Measurements from ENCODE around the gene BRINP3. TPM values are rescaled to one million over a fixed set of nuclear protein-coding genes. Genes with fewer than 3 reads are reported as not detected.
A peak's percentile ranks its signal among the peaks of the same experiment; 100 is the strongest.

Gene BRINP3
- total and polyA plus RNA-seq, 4 experiments from 2014 or later = not detected

DNA sequence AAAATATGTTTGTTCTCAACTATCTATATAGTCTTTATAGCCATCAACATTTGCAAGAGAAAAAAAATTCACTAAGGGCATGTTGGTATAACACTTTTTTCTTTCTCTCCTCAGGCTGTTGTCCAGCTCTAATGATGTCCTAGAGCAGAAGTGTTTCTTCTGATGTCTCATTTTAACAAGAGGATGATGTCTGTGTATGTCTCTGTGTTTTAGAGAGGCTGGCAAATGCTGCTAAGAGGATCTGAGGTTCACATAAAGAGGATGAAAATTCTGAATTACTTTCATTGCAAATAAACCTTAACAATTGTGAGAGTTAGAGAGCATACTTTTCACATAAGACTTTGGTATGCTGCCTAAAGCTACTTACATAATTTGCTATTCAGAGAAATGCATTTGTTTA lies 2.6 kb upstream of the BRINP3 start:
- no peak for DNase-seq

DNA sequence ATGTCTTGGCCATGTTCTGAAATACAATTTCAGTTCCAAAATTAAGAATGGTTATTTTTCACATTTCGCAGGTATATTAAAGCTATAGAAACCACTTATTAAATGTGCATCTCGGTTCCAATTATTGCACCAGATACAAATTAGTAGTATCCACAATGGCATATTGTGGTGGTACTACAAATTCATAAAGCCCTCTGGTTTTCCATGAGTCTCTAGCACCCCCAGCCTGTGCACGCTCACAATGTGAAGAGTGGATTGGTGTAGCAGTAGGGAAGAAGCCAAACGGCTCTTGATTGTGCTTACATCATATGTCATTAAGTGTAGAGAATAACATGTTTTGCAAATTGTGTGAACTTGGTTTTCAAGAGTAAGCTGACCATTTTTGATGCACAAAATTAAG lies 1.9 kb upstream of the BRINP3 start:
- H3K4me1 Mint-ChIP-seq = peaks cover 9 to 19% (median 13%) of the 10 kb centered on the region in 4 donors
- H3K9me3 Mint-ChIP-seq = peaks cover 0 to 13% (median 2%) of the 10 kb centered on the region in 8 donors
- Histone ChIP-seq H3K4me3 (ENCODE audit: low read length in 2 of 2) (no peak overlapping the region), H3K27ac (ENCODE audit: low read depth, low read length) (no peak overlapping the region), H3K27me3 (ENCODE audit: insufficient read depth, low read length) (no peaks in the 10 kb centered on the region), H3K36me3 (ENCODE audit: insufficient read depth, low read length) (no peaks in the 10 kb centered on the region), H3K4me1 (ENCODE audit: insufficient read depth, low read length) (no peaks in the 10 kb centered on the region), H3K9me3 (ENCODE audit: control insufficient read depth in 1 of 2, low read length in 2 of 2) (no peaks in the 10 kb centered on the region)
- ChIA-PET CTCF (ENCODE audit: partially characterized antibody) (no interaction called here), POLR2A (ENCODE audit: partially characterized antibody) (no interaction called here)
- intact Hi-C loops (cut with micrococcal nuclease) = no loop called here
- no peak overlapping the region for H3K27ac Mint-ChIP-seq
- no peaks in the 10 kb centered on the region for H3K36me3 Mint-ChIP-seq
- H3K27me3 Mint-ChIP-seq = peaks cover 5 to 6% of the 10 kb centered on the region in 2 donors
- no peak for DNase-seq
- no peak overlapping the region for H3K4me3 Mint-ChIP-seq

More for the DNA sequence above, 2.6 kb upstream of the BRINP3 start:
- Mint-ChIP-seq H3K27me3 (peaks cover 5 to 6% of the 10 kb centered on the region in 2 donors), H3K4me3 (no peak overlapping the region), H3K36me3 (no peaks in the 10 kb centered on the region), H3K9me3 (peaks cover 0 to 11% (median 4%) of the 10 kb centered on the region in 8 donors), H3K4me1 (peaks cover 9 to 19% (median 13%) of the 10 kb centered on the region in 4 donors), H3K27ac (no peak overlapping the region)
- intact Hi-C loops (cut with micrococcal nuclease) = no loop called here
- ChIA-PET POLR2A (ENCODE audit: partially characterized antibody) (no interaction called here), CTCF (ENCODE audit: partially characterized antibody) (no interaction called here)
- no peaks in the 10 kb centered on the region for H3K4me1 ChIP-seq (ENCODE audit: insufficient read depth, low read length)
- H3K4me3 ChIP-seq (ENCODE audit: low read length in 2 of 2) = no peak overlapping the region
- no peaks in the 10 kb centered on the region for H3K9me3 ChIP-seq (ENCODE audit: control insufficient read depth in 1 of 2, low read length in 2 of 2)
- H3K27ac ChIP-seq (ENCODE audit: low read depth, low read length) = no peak overlapping the region
- H3K27me3 ChIP-seq (ENCODE audit: insufficient read depth, low read length) = no peaks in the 10 kb centered on the region
- H3K36me3 ChIP-seq (ENCODE audit: insufficient read depth, low read length) = no peaks in the 10 kb centered on the region

GRCh38 chr1:190479050-190479397 lies 1.4 kb upstream of the BRINP3 start:
- Histone ChIP-seq H3K36me3 (ENCODE audit: insufficient read depth, low read length) (no peaks in the 10 kb centered on the region), H3K27me3 (ENCODE audit: insufficient read depth, low read length) (no peaks in the 10 kb centered on the region), H3K27ac (ENCODE audit: low read depth, low read length) (no peak overlapping the region), H3K9me3 (ENCODE audit: control insufficient read depth in 1 of 2, low read length in 2 of 2) (no peaks in the 10 kb centered on the region), H3K4me3 (ENCODE audit: low read length in 2 of 2) (no peak overlapping the region), H3K4me1 (ENCODE audit: insufficient read depth, low read length) (no peaks in the 10 kb centered on the region)
- no peak overlapping the region for H3K27ac Mint-ChIP-seq
- peaks cover 9 to 19% (median 13%) of the 10 kb centered on the region in 4 donors for H3K4me1 Mint-ChIP-seq
- POLR2A ChIA-PET (ENCODE audit: partially characterized antibody) = no interaction called here
- H3K27me3 Mint-ChIP-seq = peaks cover 5 to 6% of the 10 kb centered on the region in 2 donors
- CTCF ChIA-PET (ENCODE audit: partially characterized antibody) = no interaction called here
- no peak for DNase-seq
- no peaks in the 10 kb centered on the region for H3K36me3 Mint-ChIP-seq
- H3K9me3 Mint-ChIP-seq = peaks cover 0 to 13% (median 3%) of the 10 kb centered on the region in 8 donors
- H3K4me3 Mint-ChIP-seq = peak overlapping the region in 2 of 8 donors; percentile 64 to 68
- intact Hi-C loops (cut with micrococcal nuclease) = no loop called here

- H3K4me3 ChIP-seq (ENCODE audit: low read length in 2 of 2) = no peak overlapping the region
- Mint-ChIP-seq H3K27ac (no peak overlapping the region), H3K4me1 (peaks cover 9 to 19% (median 13%) of the 10 kb centered on the region in 4 donors), H3K27me3 (peaks cover 5 to 6% of the 10 kb centered on the region in 2 donors), H3K9me3 (peaks cover 0 to 16% (median 4%) of the 10 kb centered on the region in 8 donors), H3K4me3 (peak overlapping the region in 6 of 8 donors; percentile 10 to 68 (median 54)), H3K36me3 (no peaks in the 10 kb centered on the region)
- H3K36me3 ChIP-seq (ENCODE audit: insufficient read depth, low read length) = no peaks in the 10 kb centered on the region
- intact Hi-C loops (cut with micrococcal nuclease) = no loop called here
- H3K27ac ChIP-seq (ENCODE audit: low read depth, low read length) = no peak overlapping the region
- DNase-seq = no peak
- CTCF ChIA-PET (ENCODE audit: partially characterized antibody) = no interaction called here
- no peaks in the 10 kb centered on the region for H3K27me3 ChIP-seq (ENCODE audit: insufficient read depth, low read length)
- POLR2A ChIA-PET (ENCODE audit: partially characterized antibody) = no interaction called here
- no peaks in the 10 kb centered on the region for H3K4me1 ChIP-seq (ENCODE audit: insufficient read depth, low read length)
- no peaks in the 10 kb centered on the region for H3K9me3 ChIP-seq (ENCODE audit: control insufficient read depth in 1 of 2, low read length in 2 of 2)
Observed at GRCh38 chr1:190478149-190479049, 735 bp upstream of the BRINP3 start.

DNA sequence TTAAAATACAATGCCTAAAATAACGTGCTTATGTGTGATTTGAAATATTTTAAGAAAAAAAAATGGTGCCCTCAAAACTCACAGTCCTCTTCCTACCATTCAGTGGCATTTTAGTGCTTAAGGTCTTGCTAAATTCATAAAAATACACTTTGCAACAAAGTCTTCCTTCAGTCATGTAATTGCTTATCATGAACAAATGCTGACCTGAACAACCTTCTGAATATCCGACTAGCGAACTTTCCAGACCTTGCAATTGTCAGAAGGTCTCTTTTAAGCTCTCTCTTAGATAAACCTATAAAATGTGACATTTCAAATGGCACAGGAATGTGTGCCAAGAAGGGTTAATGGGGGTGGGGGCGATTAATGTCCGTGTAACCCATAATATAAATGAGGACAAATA lies 858 bp downstream of the BRINP3 start:
- CTCF ChIA-PET (ENCODE audit: partially characterized antibody) = no interaction called here
- POLR2A ChIA-PET (ENCODE audit: partially characterized antibody) = no interaction called here
- no peaks in the 10 kb centered on the region for H3K36me3 ChIP-seq (ENCODE audit: insufficient read depth, low read length)
- DNase-seq = no peak
- Mint-ChIP-seq H3K27me3 (peaks cover 5 to 6% of the 10 kb centered on the region in 2 donors), H3K9me3 (peaks cover 0 to 16% (median 4%) of the 10 kb centered on the region in 8 donors), H3K4me3 (no peak overlapping the region), H3K27ac (no peak overlapping the region), H3K4me1 (peaks cover 9 to 19% (median 13%) of the 10 kb centered on the region in 4 donors), H3K36me3 (no peaks in the 10 kb centered on the region)
- no peaks in the 10 kb centered on the region for H3K9me3 ChIP-seq (ENCODE audit: control insufficient read depth in 1 of 2, low read length in 2 of 2)
- H3K27me3 ChIP-seq (ENCODE audit: insufficient read depth, low read length) = no peaks in the 10 kb centered on the region
- no peak overlapping the region for H3K27ac ChIP-seq (ENCODE audit: low read depth, low read length)
- H3K4me1 ChIP-seq (ENCODE audit: insufficient read depth, low read length) = no peaks in the 10 kb centered on the region
- intact Hi-C loops (cut with micrococcal nuclease) = no loop called here
- H3K4me3 ChIP-seq (ENCODE audit: low read length in 2 of 2) = no peak overlapping the region

DNA sequence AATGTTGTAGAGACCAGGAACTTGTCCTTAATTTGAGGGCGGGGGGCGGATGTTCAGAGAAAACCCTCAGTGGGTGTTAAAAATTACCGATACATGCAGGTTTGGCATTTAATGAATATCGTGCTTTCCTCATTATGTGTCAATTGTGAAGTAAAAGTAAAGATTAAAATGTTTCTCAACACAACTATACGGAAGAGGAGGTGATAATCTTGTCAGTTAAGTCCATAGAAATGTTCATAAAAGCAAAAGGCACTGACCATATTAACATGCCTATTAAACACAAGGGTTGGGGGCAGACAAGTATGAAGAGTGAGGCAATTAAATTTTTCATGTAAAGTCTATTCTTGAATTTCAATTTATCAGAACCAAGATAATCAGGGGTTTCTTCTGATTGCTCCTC lies 1.3 kb downstream of the BRINP3 start:
- H3K9me3 Mint-ChIP-seq = peaks cover 0 to 16% (median 4%) of the 10 kb centered on the region in 8 donors
- DNase-seq = no peak
- no peak overlapping the region for H3K27ac Mint-ChIP-seq
- POLR2A ChIA-PET (ENCODE audit: partially characterized antibody) = no interaction called here
- no peaks in the 10 kb centered on the region for H3K36me3 Mint-ChIP-seq
- H3K27me3 Mint-ChIP-seq = peaks cover 5 to 6% of the 10 kb centered on the region in 2 donors
- Histone ChIP-seq H3K27ac (ENCODE audit: low read depth, low read length) (no peak overlapping the region), H3K4me3 (ENCODE audit: low read length in 2 of 2) (no peak overlapping the region), H3K36me3 (ENCODE audit: insufficient read depth, low read length) (no peaks in the 10 kb centered on the region), H3K4me1 (ENCODE audit: insufficient read depth, low read length) (no peaks in the 10 kb centered on the region), H3K9me3 (ENCODE audit: control insufficient read depth in 1 of 2, low read length in 2 of 2) (no peaks in the 10 kb centered on the region), H3K27me3 (ENCODE audit: insufficient read depth, low read length) (no peaks in the 10 kb centered on the region)
- intact Hi-C loops (cut with micrococcal nuclease) = no loop called here
- H3K4me3 Mint-ChIP-seq = no peak overlapping the region
- H3K4me1 Mint-ChIP-seq = peaks cover 9 to 19% (median 13%) of the 10 kb centered on the region in 4 donors
- CTCF ChIA-PET (ENCODE audit: partially characterized antibody) = no interaction called here

DNA sequence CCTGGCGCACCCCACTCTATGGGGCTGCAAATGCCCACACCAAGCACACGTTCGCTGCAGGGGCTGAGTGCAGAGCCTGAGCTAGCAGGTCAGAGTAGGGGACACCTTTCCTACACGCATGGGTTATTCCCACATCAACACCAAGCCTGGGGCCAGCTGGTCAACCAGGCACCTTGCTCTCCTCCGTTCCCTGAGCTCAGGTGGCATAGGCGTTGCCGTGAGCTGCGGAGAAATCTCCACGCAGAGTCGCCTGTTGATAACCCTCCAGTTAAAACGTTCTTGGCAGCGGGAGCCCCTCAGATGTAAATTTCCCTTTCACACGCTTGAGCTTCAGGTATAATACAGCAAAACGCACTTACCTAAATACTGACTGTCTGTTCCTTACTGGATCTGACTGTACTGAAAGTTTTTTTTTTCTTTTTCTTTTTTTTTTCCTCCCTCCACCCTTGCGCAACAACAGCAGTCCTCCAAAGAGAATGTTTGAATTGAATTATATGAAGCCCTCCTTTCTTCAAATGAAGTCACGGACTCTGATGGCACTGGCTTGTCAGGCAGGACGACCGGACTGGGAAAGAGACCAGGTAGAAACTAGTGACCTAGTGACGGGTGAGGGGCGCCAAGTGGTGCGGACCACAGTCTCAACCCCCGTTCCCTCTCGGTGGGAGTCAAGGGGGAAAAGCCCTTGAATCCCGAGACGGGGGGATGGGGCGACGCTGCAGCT lies 2.1 kb downstream of the BRINP3 start:
- no peaks in the 10 kb centered on the region for H3K36me3 Mint-ChIP-seq
- no peaks in the 10 kb centered on the region for H3K4me1 ChIP-seq (ENCODE audit: insufficient read depth, low read length)
- H3K4me3 ChIP-seq (ENCODE audit: low read length in 2 of 2) = no peak overlapping the region
- peaks cover 5 to 6% of the 10 kb centered on the region in 2 donors for H3K27me3 Mint-ChIP-seq
- ChIA-PET POLR2A (ENCODE audit: partially characterized antibody) (no interaction called here), CTCF (ENCODE audit: partially characterized antibody) (no interaction called here)
- H3K9me3 ChIP-seq (ENCODE audit: control insufficient read depth in 1 of 2, low read length in 2 of 2) = no peaks in the 10 kb centered on the region
- no peak overlapping the region for H3K4me3 Mint-ChIP-seq
- intact Hi-C loops (cut with micrococcal nuclease) = no loop called here
- no peak overlapping the region for H3K27ac Mint-ChIP-seq
- H3K4me1 Mint-ChIP-seq = peaks cover 9 to 19% (median 13%) of the 10 kb centered on the region in 4 donors
- DNase-seq = no peak
- H3K9me3 Mint-ChIP-seq = peaks cover 0 to 16% (median 4%) of the 10 kb centered on the region in 8 donors
- H3K27me3 ChIP-seq (ENCODE audit: insufficient read depth, low read length) = no peaks in the 10 kb centered on the region
- no peak overlapping the region for H3K27ac ChIP-seq (ENCODE audit: low read depth, low read length)
- no peaks in the 10 kb centered on the region for H3K36me3 ChIP-seq (ENCODE audit: insufficient read depth, low read length)
